ENCODE results near the gene LRRC55.

The LRRC55 gene

GRCh38 chr11:57235761-57236703 lies 54.3 kb downstream of the LRRC55 start:
- DNase-seq (ENCODE audit: low spot score) = no peak

DNA sequence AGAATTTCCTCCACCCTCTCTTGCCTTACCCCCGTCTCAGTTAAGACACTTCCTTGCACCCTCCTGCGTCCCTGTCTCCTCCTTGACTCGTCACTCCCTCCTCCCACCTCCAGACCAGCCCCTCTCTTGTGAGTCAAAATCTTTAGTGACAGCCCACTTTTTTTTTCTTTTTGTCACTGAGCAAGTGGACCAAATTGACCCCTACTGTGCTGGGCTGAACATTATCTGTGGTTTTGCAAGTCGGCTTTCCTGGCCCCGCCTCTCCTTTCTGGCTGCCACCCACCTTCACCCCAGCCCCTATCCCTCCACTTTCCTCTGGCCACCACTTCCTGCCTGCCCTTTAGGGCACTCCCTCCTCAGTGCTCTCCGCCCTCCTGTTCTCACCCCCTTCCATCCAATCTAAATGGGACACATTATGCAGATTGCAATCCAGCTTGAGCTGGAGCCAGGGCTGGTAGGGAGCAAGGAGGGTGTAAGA lies 55.5 kb downstream of the LRRC55 start, which contains the start of gene APLNR:
APLNR (minus strand) TSS at position 47 of the 478 bp plus-strand sequence. CDS start 246 bp downstream, outside the sequence.
- no peak for DNase-seq (ENCODE audit: low spot score)

DNA sequence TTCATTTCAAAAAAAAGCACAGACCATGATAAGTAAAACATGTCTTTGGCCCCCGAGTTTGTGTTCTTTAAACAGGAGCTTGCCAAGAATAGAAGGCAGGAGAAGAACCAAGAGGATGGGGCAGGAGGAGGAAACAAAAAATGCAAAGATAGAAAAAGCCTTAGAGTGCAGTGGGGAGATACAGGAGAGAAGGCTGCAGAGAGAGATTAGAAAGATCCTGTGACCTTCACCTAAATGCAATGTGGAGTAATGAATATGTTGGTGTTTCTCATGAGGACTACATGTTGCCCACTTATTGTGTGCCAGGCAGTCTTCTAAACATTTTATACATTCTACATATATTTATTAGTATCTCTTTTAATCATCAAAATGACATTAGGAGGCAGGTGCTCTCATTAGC lies 57.6 kb downstream of the LRRC55 start:
- no peak for DNase-seq (ENCODE audit: low spot score)

DNA sequence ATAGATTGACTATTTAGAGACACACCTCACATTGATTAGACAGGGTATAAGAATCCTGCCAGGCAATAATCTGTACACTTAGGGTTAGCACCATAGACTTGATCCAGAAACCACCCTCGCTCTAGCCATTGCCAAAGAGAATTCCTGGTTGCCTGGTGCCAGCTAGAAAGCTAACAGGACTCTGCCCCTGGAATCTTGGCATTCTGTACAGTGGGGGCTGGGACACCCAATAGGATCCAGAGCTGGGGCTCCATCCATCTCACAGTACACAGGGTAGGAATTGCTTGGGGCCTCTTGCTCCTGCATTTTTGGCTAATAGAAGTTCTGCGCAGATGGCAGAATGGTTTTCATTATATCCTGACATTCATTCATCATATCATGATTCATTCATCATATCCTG lies 58.3 kb downstream of the LRRC55 start:
- DNase-seq (ENCODE audit: low spot score) = no peak

DNA sequence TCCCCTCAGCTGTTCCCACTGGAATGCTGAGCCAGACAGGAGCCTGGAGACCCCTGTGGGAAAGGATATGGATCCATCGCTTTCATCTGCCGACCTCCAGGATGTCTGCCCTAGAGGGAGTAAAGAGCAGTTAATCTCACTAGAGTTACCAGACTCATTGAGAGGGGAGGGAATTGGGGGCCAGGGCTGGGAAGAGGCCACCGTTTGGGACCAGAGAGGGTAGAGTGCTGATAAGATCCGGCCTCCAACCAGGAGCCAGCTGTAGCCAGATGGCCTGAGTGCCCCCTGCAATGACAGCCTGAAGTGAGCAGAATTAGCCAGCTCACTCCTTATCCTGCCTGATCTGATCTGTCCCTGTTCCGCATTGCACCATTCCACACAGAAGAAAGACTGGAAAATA lies 59.0 kb downstream of the LRRC55 start:
- DNase-seq (ENCODE audit: low spot score) = no peak

Data from germinal center (tissue), 1 donor.